GM15510 (cell line): ENCODE measurements around the gene CISH.

ENCODE experiments used
- POLR2A ChIP-seq: IDR thresholded peaks from 3 replicates; pipeline ENCODE4 v1.6.1; 2011; ENCODE audit warnings: borderline replicate concordance; ENCODE audit not compliant: insufficient read length; ENCODE audit errors: extremely low read depth

Gene CISH

GRCh38 chr3:50624634-50625033, 13.1 kb upstream of the CISH start:
- TF ChIP-seq POLR2A = no peak

DNA sequence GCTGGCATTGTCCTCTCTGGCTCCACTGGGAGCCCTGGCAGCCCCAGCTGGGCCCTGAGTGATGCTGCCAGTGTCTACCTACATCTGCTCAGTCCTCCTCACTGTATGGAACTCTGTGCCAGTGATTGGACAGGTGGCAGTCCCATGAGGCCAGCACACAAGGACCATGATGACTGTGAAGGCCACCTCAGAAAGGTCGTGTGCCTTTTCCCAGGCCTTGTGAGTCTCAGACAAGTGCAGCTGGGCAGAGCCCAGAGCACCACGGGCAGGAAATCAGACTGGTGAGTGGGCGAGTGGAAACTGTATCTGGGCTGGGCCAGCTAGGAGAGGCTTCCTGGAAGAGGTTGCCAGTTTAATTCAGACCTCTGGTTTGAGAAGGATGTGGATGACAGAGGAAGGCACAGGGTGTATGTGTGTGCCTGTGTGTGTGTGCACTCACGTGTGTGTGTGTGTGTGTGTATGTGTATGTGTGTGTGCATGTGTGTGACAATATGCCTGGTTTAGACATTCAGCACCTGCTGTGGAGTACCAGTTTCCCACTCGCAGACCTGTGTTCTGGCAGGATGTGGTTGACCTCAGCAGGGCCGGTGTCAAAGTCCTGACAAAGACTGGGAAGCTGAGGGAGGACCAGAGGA, 12.4 kb upstream of the CISH start:
- no peak for TF ChIP-seq POLR2A

- no peak for TF ChIP-seq POLR2A
These were observed 11.3 kb upstream of the CISH start for GRCh38 chr3:50622881-50623280.

DNA sequence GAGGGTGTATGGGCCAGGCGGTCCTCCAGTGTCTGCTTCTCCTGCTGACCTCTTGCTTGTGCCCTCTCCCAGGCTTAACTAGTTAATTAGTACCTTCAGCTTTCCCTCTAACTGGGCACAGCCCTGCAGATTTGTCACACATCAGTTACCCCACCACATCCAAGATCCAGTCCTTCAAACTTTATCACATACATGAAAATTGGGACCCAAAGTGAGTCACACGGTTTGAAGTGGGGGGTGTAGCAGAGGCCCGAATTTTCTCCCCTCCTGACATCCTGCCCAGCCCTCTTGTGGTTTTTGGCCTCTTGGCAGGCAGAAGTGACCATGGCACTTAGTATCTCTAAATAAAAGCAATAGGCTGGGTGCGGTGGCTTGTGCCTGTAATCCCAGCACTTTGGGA, 9.2 kb upstream of the CISH start:
- no peak for TF ChIP-seq POLR2A

GRCh38 chr3:50620420-50620819, 8.8 kb upstream of the CISH start:
- TF ChIP-seq POLR2A = no peak

DNA sequence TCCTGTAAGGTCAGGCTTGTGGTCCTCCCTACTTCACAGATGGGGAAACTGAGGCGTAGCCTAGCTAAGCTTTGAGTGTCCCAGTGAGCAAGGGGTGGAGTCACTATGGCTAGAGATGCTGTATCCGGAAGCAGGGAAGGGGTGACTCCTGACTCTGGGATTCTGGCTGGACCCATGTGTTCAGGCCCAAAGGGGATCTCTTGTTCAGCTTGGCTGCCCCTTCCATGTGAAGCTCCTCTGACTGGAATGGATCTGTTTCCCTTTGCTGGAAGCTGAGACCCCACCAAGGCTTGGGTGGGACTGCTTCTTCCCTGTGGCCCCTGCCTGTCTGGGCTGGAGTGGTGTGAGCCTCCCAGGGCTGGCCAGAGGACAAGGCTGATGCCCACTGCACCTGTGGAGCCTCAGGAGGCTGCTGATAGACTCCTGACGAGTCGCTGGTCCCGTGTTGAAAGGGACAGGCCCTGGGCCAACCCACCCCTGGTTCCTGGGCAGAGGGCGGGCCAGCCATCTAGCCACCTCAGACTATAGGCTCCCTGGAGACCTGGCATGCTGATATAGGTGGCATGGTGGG, 6.4 kb upstream of the CISH start:
- no peak for TF ChIP-seq POLR2A

DNA sequence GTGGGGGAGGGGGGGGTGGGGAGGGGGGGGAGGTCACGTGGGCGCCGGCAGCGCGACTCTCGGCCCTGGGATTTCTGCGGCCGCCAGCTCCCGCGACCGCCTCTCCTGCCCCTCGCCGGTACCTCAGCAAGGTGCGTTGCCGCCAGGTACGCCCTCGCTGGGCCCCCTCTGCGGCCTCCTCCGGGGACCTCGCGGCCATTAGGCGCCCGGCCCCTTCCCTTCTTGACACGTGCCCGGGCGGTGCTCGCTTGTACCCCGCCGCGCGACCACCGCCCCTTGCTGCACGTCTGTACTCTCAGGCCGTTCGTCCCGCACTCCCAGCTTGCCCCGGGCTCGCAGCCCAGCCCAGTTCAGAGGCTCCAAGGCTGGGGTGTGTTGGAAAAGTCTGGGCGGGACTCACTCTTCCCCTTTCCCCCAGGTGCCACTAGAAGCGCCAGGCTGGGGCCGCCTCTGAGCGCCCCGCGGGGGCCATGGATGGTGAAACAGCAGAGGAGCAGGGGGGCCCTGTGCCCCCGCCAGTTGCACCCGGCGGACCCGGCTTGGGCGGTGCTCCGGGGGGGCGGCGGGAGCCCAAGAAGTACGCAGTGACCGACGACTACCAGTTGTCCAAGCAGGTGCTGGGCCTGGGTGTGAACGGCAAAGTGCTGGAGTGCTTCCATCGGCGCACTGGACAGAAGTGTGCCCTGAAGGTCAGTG, 5.7 kb upstream of the CISH start, which contains the start of gene MAPKAPK3:
Gene MAPKAPK3 (plus strand): TSS at position 56 of the 696 bp plus-strand sequence. CDS start 415 bp downstream, at position 471.
- peak; percentile 51 for TF ChIP-seq POLR2A

- peak; percentile 51 for TF ChIP-seq POLR2A
These were observed 5.2 kb upstream of the CISH start for GRCh38 chr3:50616770-50617095.

DNA sequence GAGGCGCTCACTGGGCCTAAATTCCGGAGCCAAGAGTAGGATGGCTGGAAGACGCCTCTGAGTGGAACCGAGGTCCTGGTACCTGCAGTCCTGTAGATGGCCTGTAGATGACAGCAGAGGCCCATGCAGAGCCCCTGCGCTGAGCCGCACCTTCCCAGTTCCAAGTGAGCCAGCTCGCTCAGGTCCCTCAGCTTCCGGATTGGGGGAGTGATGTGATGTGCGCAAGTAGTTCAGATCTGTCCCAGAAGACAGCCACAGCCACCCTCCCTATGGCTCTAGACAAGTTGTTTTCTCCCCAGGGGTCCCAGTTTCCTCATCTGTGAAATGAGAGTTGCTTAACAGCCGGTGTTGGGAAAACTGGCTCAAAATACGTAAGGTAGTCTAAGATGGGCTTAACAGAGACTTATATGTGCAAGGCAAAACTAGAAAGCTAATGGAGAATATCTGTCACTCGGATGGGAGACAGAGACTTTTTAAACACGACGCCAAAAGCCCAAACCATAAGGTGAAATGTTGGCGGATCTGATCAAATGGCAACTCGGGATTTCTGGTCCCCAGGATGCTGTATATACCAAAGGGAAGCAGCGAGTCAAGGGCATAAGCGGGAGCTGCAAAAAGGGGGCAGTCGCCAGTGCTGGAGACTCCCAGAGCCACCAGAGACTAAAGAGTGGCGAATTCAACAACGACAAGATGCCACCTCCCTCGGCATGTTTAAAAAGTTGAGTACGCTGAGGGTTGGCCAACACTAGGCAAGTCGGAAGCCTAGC, 4.6 kb upstream of the CISH start:
- no peak for TF ChIP-seq POLR2A

- no peak for TF ChIP-seq POLR2A
These were observed 3.6 kb upstream of the CISH start for GRCh38 chr3:50615190-50615589.

GRCh38 chr3:50612970-50613846, 1.6 kb upstream of the CISH start:
- TF ChIP-seq POLR2A = no peak

GRCh38 chr3:50612234-50612882, 784 bp upstream of the CISH start:
- no peak for TF ChIP-seq POLR2A

DNA sequence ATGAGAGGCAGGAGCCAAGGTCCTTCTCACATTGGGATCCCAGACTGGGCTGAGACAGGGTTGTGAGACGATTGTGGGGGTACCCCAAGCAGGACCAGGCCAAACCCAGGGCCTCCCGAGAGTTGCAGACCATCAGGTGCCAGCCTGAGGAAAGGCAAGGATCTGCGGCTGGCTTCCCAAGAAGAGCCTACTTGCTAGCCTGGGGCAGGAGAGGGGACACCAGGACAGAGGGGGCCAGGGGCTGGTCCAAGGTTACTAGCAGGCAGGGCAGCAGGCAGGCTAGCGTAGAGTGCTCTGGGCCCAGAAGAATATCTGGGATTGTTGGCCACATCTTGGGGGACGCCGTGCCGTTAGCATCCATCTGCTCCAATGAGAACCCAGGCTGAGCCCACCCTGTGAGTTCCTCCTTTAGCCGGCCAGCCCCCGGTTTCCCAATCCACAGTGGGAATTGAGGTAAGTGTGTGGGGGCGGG, 546 bp downstream of the CISH start:
- TF ChIP-seq POLR2A = no peak
